Activated naive CD4-positive, alpha-beta T cell (primary cell): ENCODE results near the gene FAM219B.
"Not testable (repeated sequence)": the region's sequence is repeated elsewhere in the genome, so short reads cannot be mapped to it uniquely, and the experiment has no call there.

Experiments used
- DNase-seq, 4 experiments: peaks; one replicate each; lab custom pipeline; 2025; lab: John Stamatoyannopoulos, UW

Gene FAM219B

GRCh38 chr15:74903676-74904075 is 3.0 kb downstream of the FAM219B start:
- no peak for DNase-seq

GRCh38 chr15:74902295-74903075 is 4.2 kb downstream of the FAM219B start:
- DNase-seq, result no peak

GRCh38 chr15:74901612-74902063 is 5.0 kb downstream of the FAM219B start:
- DNase-seq, result peak in 3 of 4 experiments; percentile 16 to 27 (median 21)

GRCh38 chr15:74897300-74897701 is 9.3 kb downstream of the FAM219B start:
- no peak for DNase-seq

- no peak for DNase-seq
These were observed 10.3 kb downstream of the FAM219B start for GRCh38 chr15:74896316-74896715.

- DNase-seq, result no peak
These were observed 10.8 kb downstream of the FAM219B start for GRCh38 chr15:74895830-74896229.

GRCh38 chr15:74894383-74894782 is 12.3 kb downstream of the FAM219B start:
- not testable (repeated sequence) for DNase-seq

GRCh38 chr15:74893627-74894026 is 13.0 kb downstream of the FAM219B start:
- DNase-seq, result no peak

GRCh38 chr15:74892931-74893330 is 13.7 kb downstream of the FAM219B start:
- no peak for DNase-seq

GRCh38 chr15:74892313-74892712 is 14.3 kb downstream of the FAM219B start:
- DNase-seq, result no peak

GRCh38 chr15:74891469-74891868 is 15.2 kb downstream of the FAM219B start:
- DNase-seq, result no peak

GRCh38 chr15:74890665-74890960 is 16.0 kb downstream of the FAM219B start:
- DNase-seq, result no peak

GRCh38 chr15:74889883-74890664 is 16.6 kb downstream of the FAM219B start, which contains the start of gene MPI:
Gene MPI, plus strand, starts transcription at chr15:74890042. Its CDS starts 32 bp downstream, at chr15:74890074.
- peak; percentile 49 to 81 (median 70) for DNase-seq

GRCh38 chr15:74889390-74889882 is 17.2 kb downstream of the FAM219B start:
- DNase-seq, result no peak

- no peak for DNase-seq
These were observed 17.9 kb downstream of the FAM219B start for GRCh38 chr15:74888716-74889115.

GRCh38 chr15:74887537-74888193 is 19.0 kb downstream of the FAM219B start:
- not testable (repeated sequence) for DNase-seq

GRCh38 chr15:74885461-74885860 is 21.2 kb downstream of the FAM219B start:
- DNase-seq, result no peak

GRCh38 chr15:74884428-74885223 is 22.0 kb downstream of the FAM219B start:
- no peak for DNase-seq

GRCh38 chr15:74882528-74882927 is 24.1 kb downstream of the FAM219B start:
- no peak for DNase-seq

GRCh38 chr15:74878273-74878672 is 28.4 kb downstream of the FAM219B start:
- DNase-seq, result no peak

GRCh38 chr15:74873756-74874424 is 32.8 kb downstream of the FAM219B start:
- no peak for DNase-seq
